GM13977 (cell line): ENCODE data around the gene PIK3R6.

Experiments used
- DNase-seq: peaks from one replicate; pipeline ENCODE4 v3.0.0; 2012; ENCODE audit warnings: low spot score
- CTCF ChIP-seq: IDR thresholded peaks from 2 replicates; pipeline ENCODE4 v1.5.1; 2012; ENCODE audit warnings: mild to moderate bottlenecking, control low read depth; ENCODE audit not compliant: insufficient read depth; ENCODE audit errors: extremely low read depth, missing control alignments
- in situ Hi-C: fragments of 300-500 bp; cut with MboI; formaldehyde crosslinking; loops from one replicate; pipeline ENCODE4 v1.12.0; 2022; ENCODE audit warnings: low sequenced_read_pairs, low pct_unique_long_range_greater_than_20kb, mixed read lengths, inconsistent platforms; ENCODE audit not compliant: unreplicated experiment

The PIK3R6 gene

GRCh38 chr17:8837563-8838075, 29.9 kb downstream of the PIK3R6 start:
- DNase-seq, result no peak
- in situ Hi-C loops, result no loop called here
- no peak for TF ChIP-seq CTCF

- no peak for DNase-seq
- in situ Hi-C loops, result no loop called here
- TF ChIP-seq CTCF, result no peak
Observed at GRCh38 chr17:8836821-8837562, 30.5 kb downstream of the PIK3R6 start.

- no peak for DNase-seq
- in situ Hi-C loops, result no loop called here
- TF ChIP-seq CTCF, result no peak
Observed at GRCh38 chr17:8835631-8836364, 31.7 kb downstream of the PIK3R6 start.

GRCh38 chr17:8835106-8835505, 32.4 kb downstream of the PIK3R6 start:
- no peak for TF ChIP-seq CTCF
- in situ Hi-C loops, result no loop called here
- DNase-seq, result no peak

GRCh38 chr17:8832711-8833352, 34.6 kb downstream of the PIK3R6 start:
- in situ Hi-C loops, result no loop called here
- peak; percentile 61 for TF ChIP-seq CTCF
- no peak for DNase-seq

GRCh38 chr17:8831234-8831849, 36.1 kb downstream of the PIK3R6 start:
- in situ Hi-C loops, result no loop called here
- no peak for DNase-seq
- no peak for TF ChIP-seq CTCF
